ENCODE data around the gene ARSI. TPM values are rescaled to one million over a fixed set of nuclear protein-coding genes. Genes with fewer than 3 reads are reported as not detected.
A peak's percentile ranks its signal among the peaks of the same experiment; 100 is the strongest.

The ARSI gene
- total RNA-seq, 1 experiment from 2014 or later: 6.3 TPM

DNA sequence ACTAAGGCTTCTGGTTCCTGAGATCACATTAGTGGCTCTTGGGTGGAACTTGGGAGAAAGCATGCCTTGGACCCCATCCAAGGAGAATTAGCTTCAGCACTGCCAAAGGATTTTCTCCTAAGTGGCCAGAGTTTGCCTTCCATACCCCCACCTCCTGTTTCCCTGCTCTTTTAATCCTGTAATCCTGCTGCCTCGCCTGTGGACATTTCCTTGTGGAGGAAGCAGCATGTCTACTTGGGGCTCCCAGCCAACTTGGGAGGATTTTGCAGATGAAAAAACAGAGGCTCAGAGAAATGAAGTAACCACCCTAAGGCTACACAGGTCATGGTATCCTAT lies 1.6 kb downstream of the ARSI start:
- POLR2A ChIA-PET (ENCODE audit: unreplicated experiment): no interaction called here

DNA sequence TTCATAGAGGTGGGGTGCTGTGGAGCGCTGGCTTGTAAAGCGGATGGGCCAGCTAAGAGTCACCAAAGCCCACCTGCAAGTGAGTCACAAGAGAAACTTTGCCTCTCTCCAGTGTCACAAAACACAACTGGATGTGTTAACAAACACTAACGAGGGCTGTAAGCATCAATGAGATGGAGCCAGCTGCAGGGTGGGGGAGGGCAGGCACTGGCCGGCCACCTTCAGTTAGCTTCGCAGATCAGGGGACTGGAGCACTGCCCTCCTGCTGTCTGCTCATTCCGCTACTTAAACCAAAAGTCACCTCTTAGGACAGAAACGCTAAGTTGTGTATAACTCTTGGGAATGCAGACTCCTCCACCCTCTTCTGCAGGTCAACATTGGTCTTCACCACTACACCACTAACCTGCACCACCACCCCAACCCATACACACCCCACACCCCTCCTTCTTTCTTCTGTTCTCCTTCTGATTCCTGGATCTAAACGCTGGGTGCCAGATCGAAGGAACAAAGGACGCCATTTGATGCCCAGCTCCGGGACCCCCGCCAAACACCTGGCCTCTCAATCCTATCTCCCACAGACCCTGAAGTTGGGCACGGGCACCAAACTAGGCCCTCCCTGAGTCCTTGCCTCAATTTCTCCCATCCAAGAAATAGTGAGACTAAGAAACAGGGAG lies 2.1 kb downstream of the ARSI start:
- no peaks in the 10 kb centered on the region for H4K20me1 ChIP-seq (ENCODE audit: low read length)
- no TSS peak for BruUV-seq (replicated peaks)
- no peak overlapping the region for H3K4me3 ChIP-seq (ENCODE audit: low read length)
- H3F3A ChIP-seq (ENCODE audit: low read length, unreplicated experiment): no peaks in the 10 kb centered on the region
- no peak for TF ChIP-seq EZH2phosphoT487 (IDR thresholded peaks at IDR 0.05; ENCODE audit: borderline replicate concordance, low read length)
- TF ChIP-seq EZH2 (IDR thresholded peaks at IDR 0.05; ENCODE audit: low read length, unreplicated experiment): no peak
- TF ChIP-seq, protein P1, sequence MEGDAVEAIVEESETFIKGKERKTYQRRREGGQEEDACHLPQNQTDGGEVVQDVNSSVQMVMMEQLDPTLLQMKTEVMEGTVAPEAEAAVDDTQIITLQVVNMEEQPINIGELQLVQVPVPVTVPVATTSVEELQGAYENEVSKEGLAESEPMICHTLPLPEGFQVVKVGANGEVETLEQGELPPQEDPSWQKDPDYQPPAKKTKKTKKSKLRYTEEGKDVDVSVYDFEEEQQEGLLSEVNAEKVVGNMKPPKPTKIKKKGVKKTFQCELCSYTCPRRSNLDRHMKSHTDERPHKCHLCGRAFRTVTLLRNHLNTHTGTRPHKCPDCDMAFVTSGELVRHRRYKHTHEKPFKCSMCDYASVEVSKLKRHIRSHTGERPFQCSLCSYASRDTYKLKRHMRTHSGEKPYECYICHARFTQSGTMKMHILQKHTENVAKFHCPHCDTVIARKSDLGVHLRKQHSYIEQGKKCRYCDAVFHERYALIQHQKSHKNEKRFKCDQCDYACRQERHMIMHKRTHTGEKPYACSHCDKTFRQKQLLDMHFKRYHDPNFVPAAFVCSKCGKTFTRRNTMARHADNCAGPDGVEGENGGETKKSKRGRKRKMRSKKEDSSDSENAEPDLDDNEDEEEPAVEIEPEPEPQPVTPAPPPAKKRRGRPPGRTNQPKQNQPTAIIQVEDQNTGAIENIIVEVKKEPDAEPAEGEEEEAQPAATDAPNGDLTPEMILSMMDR (conservative IDR thresholded peaks at IDR 0.05; ENCODE audit: low read depth, low read length): no peak
- H3K27ac ChIP-seq (ENCODE audit: low read length): no peak overlapping the region
- H3K4me2 ChIP-seq (ENCODE audit: low read length): no peak overlapping the region
- CTCF ChIA-PET: no interaction called here
- no peaks in the 10 kb centered on the region for H3K9me2 ChIP-seq (replicated peaks; ENCODE audit: low read length)
- H3K27me3 ChIP-seq (ENCODE audit: low read length): no peaks in the 10 kb centered on the region
- no peaks in the 10 kb centered on the region for H3K79me2 ChIP-seq (ENCODE audit: low read length)
- H3K9me3 ChIP-seq (ENCODE audit: low read length): no peaks in the 10 kb centered on the region
- H3K9ac ChIP-seq (ENCODE audit: low read length): no peak overlapping the region
- no peak for DNase-seq
- no peaks in the 10 kb centered on the region for H3K36me3 ChIP-seq (ENCODE audit: low read depth, low read length)
- intact Hi-C loops (cut with micrococcal nuclease): no loop called here
- H2AFZ ChIP-seq (ENCODE audit: low read length): no peak overlapping the region
- H3K4me1 ChIP-seq (ENCODE audit: insufficient read depth, low read length): peaks cover 20% of the 10 kb centered on the region
- POLR2A ChIA-PET (ENCODE audit: unreplicated experiment): no interaction called here
- no peak for ATAC-seq

More for the DNA sequence above, 1.6 kb downstream of the ARSI start:
- ATAC-seq: no peak
- H3K4me1 ChIP-seq (ENCODE audit: insufficient read depth, low read length): peaks cover 20% of the 10 kb centered on the region
- intact Hi-C loops (cut with micrococcal nuclease): no loop called here
- no peaks in the 10 kb centered on the region for H3K27me3 ChIP-seq (ENCODE audit: low read length)
- no peaks in the 10 kb centered on the region for H3F3A ChIP-seq (ENCODE audit: low read length, unreplicated experiment)
- TF ChIP-seq, protein P1 (conservative IDR thresholded peaks at IDR 0.05; ENCODE audit: low read depth, low read length): no peak
- TF ChIP-seq EZH2 (IDR thresholded peaks at IDR 0.05; ENCODE audit: low read length, unreplicated experiment) (no peak), EZH2phosphoT487 (IDR thresholded peaks at IDR 0.05; ENCODE audit: borderline replicate concordance, low read length) (no peak)
- no peaks in the 10 kb centered on the region for H3K9me3 ChIP-seq (ENCODE audit: low read length)
- H3K4me3 ChIP-seq (ENCODE audit: low read length): no peak overlapping the region
- CTCF ChIA-PET: no interaction called here
- no peaks in the 10 kb centered on the region for H4K20me1 ChIP-seq (ENCODE audit: low read length)
- DNase-seq: no peak
- H3K9me2 ChIP-seq (replicated peaks; ENCODE audit: low read length): no peaks in the 10 kb centered on the region
- no peak overlapping the region for H2AFZ ChIP-seq (ENCODE audit: low read length)
- no peaks in the 10 kb centered on the region for H3K79me2 ChIP-seq (ENCODE audit: low read length)
- no peak overlapping the region for H3K4me2 ChIP-seq (ENCODE audit: low read length)
- H3K36me3 ChIP-seq (ENCODE audit: low read depth, low read length): no peaks in the 10 kb centered on the region
- H3K9ac ChIP-seq (ENCODE audit: low read length): no peak overlapping the region
- H3K27ac ChIP-seq (ENCODE audit: low read length): no peak overlapping the region
- BruUV-seq (replicated peaks): no TSS peak

DNA sequence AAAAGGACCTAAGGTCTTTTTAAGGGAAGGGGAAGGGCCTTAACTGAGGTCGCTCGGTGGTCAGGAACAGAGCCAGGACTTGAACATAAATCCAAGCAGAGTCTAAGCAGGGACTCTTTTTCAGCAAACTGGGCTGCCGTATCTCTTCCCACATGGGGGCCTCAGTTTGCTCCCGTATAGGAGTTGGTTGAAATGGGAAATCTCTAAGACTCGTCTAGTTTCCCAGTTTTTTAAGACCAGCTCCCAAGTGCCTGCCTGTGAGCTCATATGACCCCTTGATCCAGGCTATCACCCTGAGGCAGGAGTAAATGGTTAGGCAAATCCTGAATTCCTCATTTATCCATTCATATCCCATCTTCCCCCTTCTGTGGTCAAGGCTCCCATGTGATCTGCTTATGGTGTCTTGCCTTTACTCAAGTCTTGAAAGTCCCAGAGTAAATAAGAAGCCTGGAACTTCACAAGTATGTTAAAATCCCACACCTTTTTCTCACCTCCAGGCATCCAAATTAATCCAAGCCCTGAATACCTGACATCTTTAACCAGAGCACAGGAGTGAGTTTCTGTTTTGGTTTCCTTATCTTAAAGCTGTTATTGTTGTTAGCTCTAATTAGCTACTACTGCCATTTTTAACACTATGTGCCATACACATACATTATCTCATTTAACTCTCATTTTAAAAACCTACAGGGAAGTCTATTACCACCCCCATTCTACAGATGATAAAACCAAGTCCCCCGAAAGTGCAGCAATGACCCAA lies 3.0 kb downstream of the ARSI start:
- no peaks in the 10 kb centered on the region for H3F3A ChIP-seq (ENCODE audit: low read length, unreplicated experiment)
- H3K36me3 ChIP-seq (ENCODE audit: low read depth, low read length): no peaks in the 10 kb centered on the region
- no peaks in the 10 kb centered on the region for H3K9me2 ChIP-seq (replicated peaks; ENCODE audit: low read length)
- no peak overlapping the region for H3K4me3 ChIP-seq (ENCODE audit: low read length)
- no TSS peak for BruUV-seq (replicated peaks)
- no peaks in the 10 kb centered on the region for H4K20me1 ChIP-seq (ENCODE audit: low read length)
- DNase-seq: no peak
- ATAC-seq: no peak
- H3K79me2 ChIP-seq (ENCODE audit: low read length): no peaks in the 10 kb centered on the region
- no peak for TF ChIP-seq EZH2phosphoT487 (IDR thresholded peaks at IDR 0.05; ENCODE audit: borderline replicate concordance, low read length)
- TF ChIP-seq, protein P1 (conservative IDR thresholded peaks at IDR 0.05; ENCODE audit: low read depth, low read length): no peak
- no peak for TF ChIP-seq EZH2 (IDR thresholded peaks at IDR 0.05; ENCODE audit: low read length, unreplicated experiment)
- no peaks in the 10 kb centered on the region for H3K27me3 ChIP-seq (ENCODE audit: low read length)
- H3K4me1 ChIP-seq (ENCODE audit: insufficient read depth, low read length): peaks cover 28% of the 10 kb centered on the region
- no peak overlapping the region for H3K4me2 ChIP-seq (ENCODE audit: low read length)
- ChIA-PET POLR2A (ENCODE audit: unreplicated experiment) (no interaction called here), CTCF (interaction anchor here (0.6 to 0.7 kb wide), 2 partner anchors 25 to 62 kb away, joined by 3 to 7 read pairs; no protein-coding TSS in a partner anchor)
- peak overlapping the region; percentile 1; the same call in 1 of the 2 replicates for H3K27ac ChIP-seq (ENCODE audit: low read length)
- no peaks in the 10 kb centered on the region for H3K9me3 ChIP-seq (ENCODE audit: low read length)
- intact Hi-C loops (cut with micrococcal nuclease): no loop called here
- H3K9ac ChIP-seq (ENCODE audit: low read length): no peak overlapping the region
- no peak overlapping the region for H2AFZ ChIP-seq (ENCODE audit: low read length)

Data from PC-3 (cell line).